Pancreas (tissue), 10 donors: ENCODE data around the gene OPN4. TPM values are rescaled to one million over a fixed set of nuclear protein-coding genes. Genes with fewer than 3 reads are reported as not detected.

Source experiments
- ATAC-seq, 4 donors: fragments of 200-7000 bp; cut with Tn5 transposase; one replicate each; pipeline versions ENCODE4 v1.8.0 to v1.9.1; 2020; ENCODE audit warnings: mild to moderate bottlenecking in 4 of 4, moderate library complexity in 4 of 4
- DNase-seq, 6 donors: peaks; one replicate each; pipeline ENCODE4 v3.0.0-alpha.2; 2020
- FAIRE-seq: peaks from 2 replicates; lab custom pipeline; 2012; peaks lifted over from hg19 to GRCh38; lab: Jason Lieb, UNC
- H3K27ac ChIP-seq, 4 donors: fragments of 200-600 bp; sonication (generic); 1 replicate in 3 of 4; 2 replicates in 1 of 4; pipeline versions ENCODE4 v1.5.0 to v1.8.0; 2020
- H3K27me3 ChIP-seq, 4 donors: fragments of 200-600 bp; one replicate each; pipeline ENCODE4 v1.8.0; 2021
- H3K36me3 ChIP-seq, 3 donors: fragments of 200-600 bp; sonication (generic) in 1 of 3; one replicate each; pipeline versions ENCODE4 v1.5.0 to v1.8.0; 2020 to 2021
- H3K4me1 ChIP-seq, 3 donors: fragments of 200-600 bp; one replicate each; pipeline ENCODE4 v1.8.0; 2021
- H3K4me3 ChIP-seq, 4 donors: fragments of 200-600 bp; sonication (generic) in 2 of 4; one replicate each; pipeline versions ENCODE4 v1.5.0 to v1.8.0; 2020 to 2021
- H3K9me3 ChIP-seq, 4 donors: fragments of 200-600 bp; one replicate each; pipeline ENCODE4 v1.8.0; 2021
- CTCF ChIP-seq, 4 donors: fragments of 200-600 bp; sonication (generic) in 3 of 4; IDR thresholded peaks; one replicate each; pipeline versions ENCODE4 v1.5.0 to v1.8.0; 2021; ENCODE audit warnings: antibody characterized with exemption in 4 of 4
- WGBS, 2 donors: extraction: QIAGEN DNeasy Blood & Tissue Kit; methylation state at CpG; one replicate each; pipeline ENCODE4 v1.1.7; 2013; 5-methylcytosine and 5-hydroxymethylcytosine counted together
- intact Hi-C, 3 donors: fragments of 100-400 bp; cut with DNase I; formaldehyde crosslinking; loops; one replicate each; pipeline versions ENCODE4 v1.11.1 to v1.14.2; 2022
- polyA plus RNA-seq, 2 donors: library from polyadenylated mRNA; stranded (reverse); fragments of 200-250 nt; gene quantifications; one replicate each; pipeline ENCODE4 v1.2.3, GENCODE V29; 2013
- total RNA-seq, 6 donors: library from RNA; stranded (reverse); fragmentation: NEBNext Ultra II Directional in 4 of 6; extraction: Animal tissue kit (Norgen Biotek cat#: 25700) in 4 of 6; gene quantifications; one replicate each; pipeline versions ENCODE4 v1.2.1 to v1.2.4, GENCODE V29; 2021 to 2023
- donor health status: healthy with polysubstance abuse.
- donor health status: DM: no; HTN: no; CAD: no; lungs with moderate emphysema.
- donor health status: DM: no; HTN: no; CAD: no.
- donor health status: control.
- donor health status: control.
- donor health status: Bipolar disorder and iron deficiency.
- donor health status: DM: yes; HTN: yes; CAD: no.
- donor health status: DM: no; HTN: no; CAD: no.
- donor health status: DM: no; HTN: no; CAD: no.
- donor health status: DM: yes; HTN: yes; CAD: no.

OPN4 gene
- total and polyA plus RNA-seq, 8 donors: not detected

DNA sequence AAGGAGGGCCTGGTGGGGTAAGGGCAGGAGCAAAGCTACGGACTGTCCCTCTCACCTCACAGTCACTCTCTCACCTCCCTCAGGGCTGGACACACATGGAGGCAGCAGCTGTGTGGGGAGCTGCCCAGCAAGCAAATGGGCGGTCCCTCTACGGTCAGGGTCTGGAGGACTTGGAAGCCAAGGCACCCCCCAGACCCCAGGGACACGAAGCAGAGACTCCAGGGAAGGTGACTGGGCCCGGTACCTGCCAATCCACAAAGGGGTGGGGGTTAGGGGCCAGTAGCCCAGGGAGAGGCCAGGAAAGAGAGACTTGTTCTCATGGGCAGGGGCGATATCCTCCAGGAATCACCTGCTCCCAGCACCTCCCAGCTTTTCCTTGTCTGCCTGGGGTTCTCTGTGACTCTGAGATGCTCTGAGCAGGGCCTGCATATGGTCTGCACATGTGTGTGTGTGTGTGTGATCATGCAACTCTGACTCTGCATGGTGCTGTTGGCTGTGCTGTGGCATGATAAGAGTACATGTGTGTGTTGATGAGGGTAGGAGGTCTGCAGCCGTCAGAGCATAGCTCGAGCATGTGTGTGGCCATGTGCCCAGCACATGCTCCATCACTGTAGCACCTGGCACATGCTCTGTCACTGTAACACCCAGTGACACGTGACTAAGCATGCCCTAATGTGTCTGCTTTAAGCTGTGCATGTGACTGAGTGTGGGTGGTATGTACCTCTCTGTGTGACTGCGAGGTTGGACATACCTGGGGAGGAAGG is 9.4 kb downstream of the OPN4 start:
- no peaks in the 10 kb centered on the region for H3K4me1 ChIP-seq
- DNase-seq (peak in 2 of 6 donors; percentile 23 to 49), FAIRE-seq (no peak), ATAC-seq (no peak)
- no peak overlapping the region for H3K27ac ChIP-seq
- no peaks in the 10 kb centered on the region for H3K36me3 ChIP-seq
- WGBS, 2 donors: 83 to 87% methylated on average over 10 of the region's 10 CpGs
- intact Hi-C loops: no loop called here
- no peak for TF ChIP-seq CTCF (IDR thresholded peaks at IDR 0.05)
- H3K4me3 ChIP-seq: no peak overlapping the region
- no peaks in the 10 kb centered on the region for H3K27me3 ChIP-seq
- H3K9me3 ChIP-seq: no peaks in the 10 kb centered on the region

DNA sequence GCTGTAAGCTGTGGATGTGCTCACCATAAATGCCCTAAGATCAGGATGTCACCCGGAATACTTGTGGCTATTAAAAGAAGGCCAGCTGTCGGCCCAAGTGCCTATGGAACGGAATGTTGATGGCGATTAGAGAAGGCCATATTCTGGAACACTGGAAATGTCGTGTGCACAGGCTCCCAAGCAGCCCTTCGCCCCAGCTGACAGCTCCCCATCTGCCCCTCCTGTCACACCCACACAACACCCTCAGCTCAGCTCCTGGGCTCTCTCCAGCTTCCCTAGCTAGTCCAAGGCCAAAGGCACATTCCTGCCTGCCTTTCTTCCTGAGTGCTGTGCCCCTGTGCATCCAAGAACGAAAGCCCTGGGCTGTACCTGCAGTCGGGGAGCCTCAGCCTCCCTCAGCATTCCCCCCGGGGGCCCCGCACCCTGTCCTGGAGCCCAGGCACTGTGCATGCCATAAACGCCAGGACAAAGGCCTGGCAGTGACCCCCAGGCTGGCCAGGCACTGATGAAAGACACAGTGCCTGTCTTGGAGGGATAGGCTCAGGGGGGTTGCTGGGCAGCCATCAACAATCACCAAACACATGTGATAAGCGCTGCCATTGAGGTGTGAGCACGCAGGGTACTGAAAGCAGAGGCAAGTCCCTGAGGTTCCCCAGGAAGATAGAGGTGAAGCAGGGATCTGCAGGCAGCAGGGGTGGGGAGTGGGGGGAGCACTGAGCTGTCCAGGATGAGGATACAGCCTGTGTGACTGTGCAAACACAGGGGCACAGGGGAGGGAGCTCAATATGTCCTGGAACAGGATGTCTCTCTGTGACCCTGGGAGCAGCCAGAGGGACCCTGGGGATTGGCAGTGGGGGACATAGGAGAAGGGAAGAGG is 10.2 kb downstream of the OPN4 start:
- FAIRE-seq (no peak), DNase-seq (peak in 2 of 6 donors; percentile 14 to 54), ATAC-seq (peak in 2 of 4 donors; percentile 29 to 32)
- H3K27me3 ChIP-seq: no peaks in the 10 kb centered on the region
- H3K27ac ChIP-seq: no peak overlapping the region
- TF ChIP-seq CTCF (IDR thresholded peaks at IDR 0.05): no peak
- H3K4me3 ChIP-seq: no peak overlapping the region
- H3K9me3 ChIP-seq: no peaks in the 10 kb centered on the region
- intact Hi-C loops: no loop called here
- no peaks in the 10 kb centered on the region for H3K4me1 ChIP-seq
- no peaks in the 10 kb centered on the region for H3K36me3 ChIP-seq
- 56 to 60% methylated on average over 13 of the region's 13 CpGs for WGBS, 2 donors

GRCh38 chr10:86665218-86665607 is 10.9 kb downstream of the OPN4 start:
- DNase-seq (peak in 2 of 6 donors; percentile 7 to 38), FAIRE-seq (no peak), ATAC-seq (no peak)
- WGBS, 2 donors: 91 to 95% methylated on average over 7 of the region's 7 CpGs
- no peaks in the 10 kb centered on the region for H3K9me3 ChIP-seq
- TF ChIP-seq CTCF (IDR thresholded peaks at IDR 0.05): no peak
- H3K36me3 ChIP-seq: no peaks in the 10 kb centered on the region
- no peak overlapping the region for H3K27ac ChIP-seq
- H3K4me3 ChIP-seq: no peak overlapping the region
- no peaks in the 10 kb centered on the region for H3K4me1 ChIP-seq
- intact Hi-C loops: no loop called here
- no peaks in the 10 kb centered on the region for H3K27me3 ChIP-seq

- H3K27ac ChIP-seq: no peak overlapping the region
- no peak for TF ChIP-seq CTCF (IDR thresholded peaks at IDR 0.05)
- no peak overlapping the region for H3K4me3 ChIP-seq
- H3K9me3 ChIP-seq: no peaks in the 10 kb centered on the region
- DNase-seq (peak in 2 of 6 donors; percentile 6 to 26), FAIRE-seq (no peak), ATAC-seq (no peak)
- H3K36me3 ChIP-seq: no peaks in the 10 kb centered on the region
- H3K4me1 ChIP-seq: no peaks in the 10 kb centered on the region
- 91 to 95% methylated on average over 12 of the region's 12 CpGs for WGBS, 2 donors
- no peaks in the 10 kb centered on the region for H3K27me3 ChIP-seq
- intact Hi-C loops: no loop called here
Observed at GRCh38 chr10:86665868-86666267, 11.5 kb downstream of the OPN4 start.
